NCI-H2029 treated with DMSO at 0.1 percent for 48 hours (cell line): ENCODE measurements around the gene HMCN2.

Source experiments
- DNase-seq: peaks from one replicate; lab custom pipeline; 2025; lab: John Stamatoyannopoulos, UW

HMCN2 gene

DNA sequence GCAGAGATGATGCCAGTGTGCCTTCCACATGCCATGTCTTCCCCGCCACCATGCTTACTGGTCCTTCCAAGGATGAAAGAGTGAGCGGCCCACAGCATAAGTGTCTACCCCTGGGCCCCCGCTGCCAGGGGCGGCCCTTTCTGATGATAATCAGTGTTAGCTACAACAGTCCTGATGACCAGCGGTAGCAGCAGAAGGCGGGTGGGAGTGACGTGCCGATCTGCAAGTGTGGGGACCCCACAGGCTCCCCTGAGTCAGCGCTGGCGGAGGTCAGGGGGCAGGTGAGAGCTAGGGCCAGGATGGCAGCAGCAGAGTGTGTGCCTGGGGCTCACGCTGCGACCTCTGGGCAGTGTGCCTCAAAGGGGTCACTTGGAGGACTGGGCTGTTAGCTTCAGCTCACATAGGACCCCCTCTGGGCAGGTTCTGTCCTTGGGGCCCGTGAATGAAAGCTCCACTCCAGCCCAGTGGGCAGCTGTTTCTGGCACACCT is 80.4 kb downstream of the HMCN2 start:
- no peak for DNase-seq

DNA sequence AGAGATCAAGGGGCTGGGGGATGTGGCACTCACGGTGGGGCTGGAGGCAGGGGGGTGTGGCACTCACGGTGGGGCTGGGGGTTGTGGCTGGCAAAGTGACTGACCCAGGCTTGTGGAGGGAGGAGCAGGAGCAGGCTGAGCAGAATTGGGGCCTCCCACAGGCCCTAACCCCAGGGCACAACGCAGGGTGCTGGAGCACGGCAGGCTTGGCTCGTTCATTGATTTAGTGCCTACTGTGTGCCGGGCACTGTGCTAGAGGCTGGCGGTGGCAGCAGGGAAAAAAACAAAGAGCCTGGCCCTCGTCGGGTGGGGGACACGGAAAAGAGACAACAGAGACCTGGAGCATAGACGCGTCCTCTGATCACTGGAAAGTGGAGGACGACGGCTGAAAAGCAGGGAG is 80.9 kb downstream of the HMCN2 start:
- no peak for DNase-seq

DNA sequence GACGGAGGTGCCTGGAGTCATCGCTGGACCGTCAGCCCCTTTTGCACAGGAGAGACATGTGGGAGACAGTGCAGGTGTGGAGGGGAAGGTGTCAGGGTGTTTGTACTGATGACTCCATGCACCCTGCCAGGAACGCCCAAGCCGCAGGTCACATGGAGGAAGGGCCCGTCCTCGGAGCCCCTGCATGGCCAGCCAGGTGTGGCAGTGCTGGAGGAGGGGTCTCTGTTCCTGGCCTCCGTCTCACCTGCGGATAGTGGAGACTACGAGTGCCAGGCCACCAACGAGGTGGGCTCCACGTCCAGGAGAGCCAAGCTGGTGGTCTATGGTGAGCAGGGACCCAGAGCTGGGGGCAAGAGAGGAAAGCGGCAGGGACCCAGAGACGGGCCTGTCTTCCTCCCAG is 81.5 kb downstream of the HMCN2 start:
- DNase-seq, result no peak

DNA sequence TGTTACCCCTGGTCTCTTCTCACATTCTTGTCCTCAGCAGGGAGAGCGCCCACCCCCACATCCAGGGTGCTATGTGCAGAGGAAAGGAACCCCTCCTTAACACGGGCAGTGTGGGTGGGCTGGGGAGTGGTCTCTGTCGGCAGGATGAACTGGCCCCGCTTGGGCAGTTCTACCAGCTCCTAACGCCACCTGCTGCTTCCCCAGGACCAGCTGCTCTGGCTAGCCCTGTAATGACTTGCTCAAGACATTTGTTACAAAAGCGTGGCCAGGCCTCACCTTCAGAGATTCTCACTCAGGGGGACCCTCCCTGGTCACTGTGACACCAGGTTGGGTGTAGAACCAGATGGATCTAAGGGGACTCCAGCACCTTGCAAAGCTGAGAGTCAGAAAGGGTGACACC is 82.4 kb downstream of the HMCN2 start:
- DNase-seq, result no peak

DNA sequence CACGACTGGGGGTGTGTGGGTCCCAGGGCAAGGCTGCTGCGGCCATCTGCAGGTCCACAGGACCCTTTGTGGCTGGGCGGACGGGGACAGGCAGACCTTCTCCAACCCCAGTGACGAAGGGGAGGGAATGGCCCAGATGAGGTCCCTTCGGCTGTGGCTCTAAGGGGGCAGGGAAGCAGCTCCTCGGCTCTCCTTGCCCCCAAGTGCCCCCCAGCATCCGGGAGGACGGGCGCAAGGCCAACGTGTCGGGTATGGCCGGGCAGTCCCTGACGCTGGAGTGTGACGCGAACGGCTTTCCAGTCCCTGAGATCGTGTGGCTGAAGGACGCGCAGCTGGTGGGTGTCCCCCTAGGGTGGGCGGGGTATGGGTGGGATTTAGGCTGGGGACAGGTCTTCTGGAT is 82.8 kb downstream of the HMCN2 start:
- no peak for DNase-seq

DNA sequence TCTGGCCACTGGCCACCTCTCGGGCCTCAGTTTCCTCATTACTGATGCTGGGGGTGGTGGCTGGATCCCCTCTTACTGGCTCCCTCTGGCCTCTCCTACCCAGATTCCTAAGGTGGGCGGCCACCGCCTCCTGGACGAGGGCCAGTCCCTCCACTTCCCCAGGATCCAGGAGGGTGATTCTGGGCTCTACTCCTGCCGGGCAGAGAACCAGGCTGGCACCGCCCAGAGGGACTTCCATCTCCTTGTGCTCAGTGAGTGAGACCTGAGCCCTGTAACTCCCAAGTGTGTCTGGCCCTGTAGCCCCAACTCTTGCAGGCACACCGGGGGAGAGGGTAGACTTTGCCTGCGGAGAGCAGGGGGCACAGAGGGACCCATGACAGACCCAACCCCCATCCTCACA is 83.3 kb downstream of the HMCN2 start:
- no peak for DNase-seq

DNA sequence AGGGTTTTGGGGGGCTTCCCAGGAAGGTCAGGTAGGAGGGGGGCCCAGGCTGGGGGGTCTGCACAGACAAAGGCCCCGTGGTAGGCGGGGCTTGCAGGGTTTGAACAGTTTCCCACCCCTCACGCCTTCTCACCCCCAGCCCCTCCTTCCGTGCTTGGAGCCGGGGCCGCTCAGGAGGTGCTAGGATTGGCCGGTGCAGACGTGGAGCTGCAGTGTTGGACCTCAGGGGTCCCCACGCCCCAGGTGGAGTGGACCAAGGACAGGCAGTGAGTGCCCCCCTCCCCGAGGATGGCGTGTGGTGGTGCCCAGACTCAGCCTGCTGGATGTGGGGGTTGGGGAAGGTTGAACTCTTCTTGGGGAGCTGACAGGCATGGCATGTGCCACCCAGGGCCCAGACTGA is 83.8 kb downstream of the HMCN2 start:
- no peak for DNase-seq

DNA sequence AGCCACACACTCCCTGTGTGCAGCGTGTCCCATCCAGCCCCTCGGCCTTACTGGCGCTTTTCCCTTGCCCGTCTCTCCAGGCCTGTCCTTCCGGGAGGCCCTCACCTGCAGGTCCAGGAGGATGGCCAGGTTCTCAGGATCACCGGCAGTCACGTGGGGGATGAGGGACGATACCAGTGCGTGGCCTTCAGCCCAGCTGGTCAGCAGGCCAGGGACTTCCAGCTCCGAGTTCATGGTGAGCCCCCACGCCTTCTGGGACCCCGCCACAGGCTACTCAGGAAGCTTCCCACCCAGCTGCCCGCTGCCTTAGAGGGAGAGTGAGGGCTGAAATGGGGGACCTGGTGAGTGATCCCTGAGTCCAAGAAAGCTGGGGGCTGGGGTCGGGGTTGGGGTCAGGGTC is 85.8 kb downstream of the HMCN2 start:
- no peak for DNase-seq

DNA sequence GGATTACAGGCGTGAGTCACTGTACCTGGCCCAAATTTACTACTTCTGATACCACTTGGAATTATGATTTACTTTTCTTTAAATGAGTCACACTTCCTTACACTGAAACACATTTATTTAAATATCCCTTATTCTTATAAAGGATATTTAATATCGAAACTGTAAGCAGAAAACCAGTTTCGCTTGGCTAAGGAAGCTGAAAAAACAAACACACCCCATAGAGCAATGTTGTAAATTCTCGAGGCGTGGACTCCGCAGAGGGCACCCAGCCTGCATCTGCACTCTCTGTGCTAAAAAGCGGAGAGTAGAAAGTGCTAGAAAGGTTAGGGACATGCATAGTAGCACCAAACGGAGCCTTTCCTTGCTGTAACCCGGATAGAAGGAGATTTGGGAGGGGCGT is 86.5 kb downstream of the HMCN2 start:
- DNase-seq, result no peak

DNA sequence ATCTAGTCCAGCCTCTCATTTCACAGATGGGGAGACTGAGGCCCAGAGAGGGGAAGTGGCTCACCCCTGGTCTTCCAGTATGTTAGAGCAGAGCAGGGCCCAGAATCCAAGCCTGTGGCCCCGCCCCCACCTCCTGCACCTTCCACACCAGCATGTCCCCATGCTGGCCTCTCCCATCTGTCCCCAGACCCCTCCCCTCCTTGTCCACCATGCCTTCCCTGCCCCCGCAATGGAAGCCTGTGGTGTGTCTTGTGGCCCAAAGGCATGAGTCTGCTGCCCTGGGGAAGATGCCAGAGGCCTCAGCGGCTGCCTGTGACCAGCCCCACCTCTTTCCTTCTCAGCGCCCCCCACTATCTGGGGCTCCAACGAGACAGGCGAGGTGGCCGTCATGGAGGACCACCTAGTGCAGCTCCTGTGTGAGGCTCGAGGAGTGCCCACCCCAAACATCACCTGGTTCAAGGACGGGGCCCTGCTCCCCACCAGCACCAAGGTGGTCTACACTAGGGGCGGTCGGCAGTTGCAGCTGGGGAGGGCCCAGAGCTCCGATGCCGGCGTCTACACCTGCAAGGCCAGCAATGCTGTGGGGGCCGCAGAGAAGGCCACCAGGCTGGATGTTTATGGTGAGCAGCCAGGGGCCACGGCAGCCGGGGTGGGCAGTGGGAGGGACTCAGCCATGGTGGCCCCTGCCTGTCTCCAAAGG is 87.2 kb downstream of the HMCN2 start:
- DNase-seq, result no peak

DNA sequence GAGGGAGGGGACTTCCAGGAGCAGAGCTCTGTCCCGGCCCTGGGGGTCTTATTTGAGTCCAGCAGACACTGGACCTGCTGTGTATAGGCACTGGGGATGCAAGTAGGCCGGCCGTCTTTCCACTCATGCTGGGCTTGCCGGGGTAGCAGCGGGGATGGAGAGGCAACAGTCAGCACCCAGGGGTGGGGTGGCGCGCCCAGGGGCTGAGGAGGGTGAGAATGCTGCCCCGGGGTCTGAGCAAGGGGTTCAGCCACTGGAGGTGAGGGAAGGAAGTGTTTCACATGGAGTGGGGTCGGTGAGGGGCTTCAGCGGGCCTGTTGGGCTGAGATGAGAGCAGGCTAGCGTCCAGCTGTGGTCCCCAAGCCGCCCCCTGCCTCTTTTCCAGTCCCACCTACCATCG is 88.8 kb downstream of the HMCN2 start:
- DNase-seq, result no peak

DNA sequence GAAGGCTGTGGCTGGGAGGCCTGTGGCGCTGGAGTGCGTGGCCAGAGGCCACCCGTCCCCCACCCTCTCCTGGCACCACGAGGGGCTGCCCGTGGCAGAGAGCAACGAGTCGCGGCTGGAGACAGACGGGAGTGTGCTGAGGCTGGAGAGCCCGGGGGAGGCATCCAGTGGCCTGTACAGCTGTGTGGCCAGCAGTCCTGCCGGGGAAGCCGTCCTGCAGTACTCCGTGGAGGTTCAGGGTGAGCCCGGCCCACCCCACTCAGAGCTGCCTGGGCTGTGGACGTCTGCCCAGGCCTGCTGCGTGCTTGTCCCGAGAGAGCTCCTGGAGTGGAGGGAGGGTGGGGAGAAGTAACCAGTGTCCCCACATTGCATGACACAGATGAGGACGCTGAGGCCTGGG is 89.2 kb downstream of the HMCN2 start:
- DNase-seq, result no peak

DNA sequence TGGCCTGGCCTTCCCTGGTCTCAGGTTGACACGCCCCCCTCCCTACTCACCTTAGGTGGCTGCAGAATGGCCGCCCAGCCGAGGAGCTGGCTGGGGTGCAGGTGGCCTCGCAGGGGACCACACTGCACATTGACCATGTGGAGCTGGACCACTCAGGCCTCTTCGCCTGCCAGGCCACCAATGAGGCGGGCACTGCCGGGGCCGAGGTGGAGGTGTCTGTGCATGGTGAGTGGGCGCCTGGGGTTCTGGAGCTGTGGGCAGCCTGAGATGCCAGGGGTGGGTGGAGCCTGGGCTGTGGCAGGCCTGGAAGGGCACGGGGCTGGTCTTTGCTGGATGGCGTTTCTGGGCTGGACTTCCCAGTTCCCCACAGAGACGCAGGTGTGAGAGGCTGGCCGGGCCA is 90.5 kb downstream of the HMCN2 start:
- no peak for DNase-seq

DNA sequence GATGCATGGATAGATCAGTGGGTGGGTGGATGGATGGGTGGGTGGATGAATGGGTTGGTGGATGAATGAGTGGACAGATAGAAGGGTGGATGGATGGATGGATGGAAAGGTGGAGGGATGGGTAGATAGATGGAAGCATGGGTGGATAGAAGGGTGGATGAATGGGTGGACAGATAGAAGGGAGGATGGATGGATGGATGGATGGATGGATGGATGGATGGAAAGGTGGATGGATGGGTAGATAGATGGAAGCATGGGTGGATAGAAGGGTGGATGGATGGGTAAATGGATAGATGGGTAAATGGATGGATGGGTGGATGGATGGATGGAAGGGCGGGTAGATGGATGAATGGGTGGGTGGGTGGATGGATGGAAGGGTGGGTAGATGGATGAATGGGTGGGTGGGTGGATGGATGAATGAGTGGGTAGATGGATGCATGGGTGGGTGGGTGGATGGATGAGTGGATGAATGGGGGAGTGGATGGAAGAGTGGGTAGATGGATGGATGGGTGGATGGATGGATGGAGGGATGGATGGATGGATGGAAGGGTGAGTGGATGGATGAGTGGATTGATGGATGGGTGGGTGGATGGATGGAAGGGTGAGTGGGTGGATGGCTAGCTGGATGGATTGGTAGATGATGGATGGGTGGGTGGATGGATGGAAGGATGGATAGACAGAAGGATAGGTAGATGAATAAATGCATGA is 91.5 kb downstream of the HMCN2 start:
- DNase-seq, result no peak

DNA sequence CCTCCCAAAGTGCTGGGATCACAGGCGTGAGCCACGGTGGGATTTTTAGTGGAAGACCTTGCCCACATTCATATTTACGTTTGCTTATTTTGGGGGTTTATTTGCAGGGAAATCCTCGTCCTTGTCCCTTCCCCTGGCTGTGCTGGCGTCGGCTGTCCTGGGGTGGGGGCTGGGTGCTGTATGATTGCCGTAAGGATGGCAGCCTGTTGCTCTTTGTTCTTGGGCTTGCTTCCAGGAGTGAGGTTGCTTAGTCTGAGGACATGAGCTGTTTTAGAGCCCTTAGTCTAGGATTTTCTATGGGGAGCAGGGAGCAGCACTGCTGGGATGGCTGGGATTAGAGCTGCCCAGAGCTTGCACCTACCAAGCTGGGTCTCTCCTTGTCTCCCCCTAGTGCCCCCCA is 93.4 kb downstream of the HMCN2 start:
- DNase-seq, result no peak

DNA sequence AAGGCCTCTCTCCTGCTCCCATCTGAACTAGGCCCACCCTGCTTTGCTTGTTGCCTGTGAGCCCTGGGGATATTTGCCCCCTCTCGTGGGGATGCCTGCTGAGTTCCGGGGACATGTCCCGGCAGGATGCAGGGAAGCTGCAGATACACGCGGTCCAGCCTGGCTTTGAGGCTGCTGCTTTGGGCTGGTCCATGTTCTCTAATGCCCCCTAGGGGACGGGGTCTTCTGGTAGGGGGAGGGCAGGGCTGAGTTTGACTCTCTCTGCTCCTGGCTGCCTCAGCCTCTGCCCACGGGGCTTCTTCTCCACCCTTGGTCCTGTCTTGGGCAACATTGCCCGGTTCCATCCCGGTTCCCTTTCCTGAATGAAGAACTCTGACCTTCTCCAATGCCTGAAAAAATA is 94.3 kb downstream of the HMCN2 start:
- no peak for DNase-seq

DNA sequence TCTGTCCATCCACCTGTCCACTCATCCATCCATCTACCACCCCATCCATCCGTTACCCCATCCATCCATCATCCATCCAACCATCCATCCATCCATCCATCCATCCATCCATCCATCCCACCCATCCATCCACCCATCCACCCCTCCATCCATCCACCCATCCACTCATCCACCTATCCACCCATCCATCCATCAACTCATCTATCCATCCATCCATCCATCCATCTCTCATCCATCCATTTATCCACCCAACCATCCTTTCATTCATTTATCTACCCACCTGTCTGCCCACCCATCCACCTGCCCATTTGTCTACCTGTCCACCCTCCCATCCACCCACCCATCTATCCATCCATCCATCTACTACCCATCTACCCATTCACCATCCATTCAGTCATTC is 95.1 kb downstream of the HMCN2 start:
- no peak for DNase-seq

DNA sequence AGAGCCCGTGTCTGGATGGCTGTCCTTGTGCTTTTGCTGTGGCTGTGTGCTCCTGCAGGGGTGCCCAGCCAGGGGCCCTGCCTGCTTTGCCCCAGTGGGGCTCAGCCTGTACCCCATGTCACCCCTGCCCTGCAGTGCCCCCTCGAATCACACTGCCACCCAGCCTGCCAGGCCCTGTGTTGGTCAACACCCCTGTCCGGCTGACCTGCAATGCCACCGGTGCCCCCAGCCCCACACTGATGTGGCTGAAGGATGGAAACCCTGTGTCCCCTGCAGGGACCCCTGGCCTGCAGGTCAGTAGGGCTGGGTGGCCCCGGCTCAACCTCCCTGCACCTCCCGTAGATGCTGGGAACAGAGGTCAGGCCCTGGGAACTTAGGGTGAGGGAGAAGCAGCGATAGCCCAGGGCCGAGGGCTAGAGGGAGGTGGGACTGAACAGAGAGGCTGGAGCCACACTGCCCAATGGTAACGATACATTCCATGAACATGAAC is 96.4 kb downstream of the HMCN2 start:
- DNase-seq, result no peak

DNA sequence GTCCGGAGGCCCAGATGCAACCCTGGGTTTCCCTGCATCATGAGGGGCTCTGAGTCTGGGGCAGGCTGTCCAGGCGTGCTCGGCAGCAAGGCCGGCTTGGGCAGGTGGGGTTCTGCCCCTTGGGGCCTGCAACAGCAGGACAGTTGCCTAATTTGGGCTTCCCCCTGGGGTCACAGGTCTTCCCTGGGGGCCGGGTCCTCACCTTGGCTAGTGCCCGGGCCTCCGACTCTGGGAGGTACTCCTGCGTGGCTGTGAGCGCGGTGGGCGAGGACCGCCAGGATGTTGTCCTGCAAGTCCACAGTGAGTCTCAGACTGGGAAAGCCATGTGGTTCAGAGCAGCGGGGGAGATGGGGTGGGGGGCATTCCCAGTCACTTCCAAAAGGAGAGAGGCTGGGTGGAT is 97.1 kb downstream of the HMCN2 start:
- DNase-seq, result no peak

DNA sequence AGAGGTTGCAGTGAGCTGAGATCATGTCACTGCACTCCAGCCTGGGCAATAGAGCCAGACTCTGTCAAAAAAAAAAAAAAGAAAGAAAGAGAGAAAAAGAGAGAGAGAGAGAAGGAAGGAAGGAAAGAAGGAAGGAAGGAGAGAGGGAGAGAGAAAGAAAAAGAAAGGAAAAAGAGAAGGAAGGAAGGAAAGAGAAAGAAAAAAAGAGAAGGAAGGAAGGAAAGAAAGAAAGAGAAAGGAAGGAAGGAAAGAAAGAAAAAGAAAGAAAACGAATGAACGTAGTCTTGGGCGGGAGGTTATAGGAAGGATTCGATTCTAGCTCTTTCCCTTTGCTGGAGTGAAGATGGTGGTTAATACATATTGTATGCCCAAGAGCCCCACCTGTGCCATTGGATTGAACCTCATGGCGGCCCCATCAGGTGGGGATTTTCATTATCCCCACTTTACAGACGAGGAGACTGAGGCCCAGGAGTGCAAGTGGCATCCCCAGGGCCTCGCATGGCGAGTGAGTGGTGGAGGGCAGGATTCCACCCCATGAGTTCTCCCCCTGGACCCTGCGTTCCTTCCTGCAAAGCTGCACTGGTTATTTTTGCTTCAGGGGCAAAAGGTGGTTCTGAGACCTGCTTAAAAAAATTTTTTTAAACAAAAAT is 98.3 kb downstream of the HMCN2 start:
- no peak for DNase-seq

DNA sequence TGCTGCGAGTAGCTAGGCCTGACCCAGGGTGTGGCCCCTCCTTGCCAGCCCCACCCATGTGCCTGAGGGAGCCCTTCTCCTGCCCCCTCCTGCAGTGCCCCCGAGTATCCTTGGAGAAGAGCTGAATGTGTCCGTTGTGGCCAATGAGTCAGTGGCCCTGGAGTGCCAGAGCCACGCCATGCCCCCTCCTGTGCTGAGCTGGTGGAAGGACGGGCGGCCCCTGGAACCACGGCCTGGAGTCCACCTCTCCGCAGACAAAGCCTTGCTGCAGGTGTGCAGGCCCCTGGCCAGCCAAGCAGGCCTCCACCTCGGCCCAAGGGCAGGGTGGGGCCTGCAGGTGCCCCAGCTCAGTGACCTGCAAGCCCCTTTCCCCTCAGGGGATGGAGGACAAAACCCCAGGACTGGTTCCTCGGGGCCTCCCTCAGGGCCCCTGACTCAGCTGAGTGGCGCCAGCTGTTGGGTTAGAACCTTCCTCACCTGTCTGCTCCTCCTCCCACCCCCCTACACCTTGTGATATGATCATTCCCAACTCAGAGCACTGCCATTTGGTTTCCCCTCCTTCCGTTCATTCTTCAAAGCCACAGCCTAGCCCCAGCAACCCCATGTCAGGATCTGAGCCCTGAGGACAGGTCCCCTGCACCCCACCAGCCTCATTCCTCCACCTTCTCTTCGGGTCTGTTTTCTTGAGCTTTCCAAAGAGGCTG is 99.2 kb downstream of the HMCN2 start:
- no peak for DNase-seq

DNA sequence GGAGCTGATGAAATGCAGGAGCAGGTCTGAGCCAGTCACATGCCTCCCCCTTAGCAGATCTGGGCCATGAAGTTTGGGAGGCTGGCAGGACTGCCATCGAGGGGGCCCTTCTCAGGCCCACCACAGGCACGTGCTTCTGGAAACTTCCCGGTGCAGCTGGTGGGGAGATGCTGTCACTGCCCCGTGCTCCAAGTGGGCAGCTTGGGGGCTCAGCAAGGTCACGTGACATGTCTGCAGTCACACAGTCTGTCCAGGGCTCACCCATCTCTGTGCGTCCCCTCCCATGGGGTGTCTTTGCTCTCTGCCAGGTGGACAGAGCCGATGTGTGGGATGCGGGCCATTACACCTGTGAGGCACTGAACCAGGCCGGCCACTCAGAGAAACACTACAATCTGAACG is 99.8 kb downstream of the HMCN2 start:
- DNase-seq, result no peak

DNA sequence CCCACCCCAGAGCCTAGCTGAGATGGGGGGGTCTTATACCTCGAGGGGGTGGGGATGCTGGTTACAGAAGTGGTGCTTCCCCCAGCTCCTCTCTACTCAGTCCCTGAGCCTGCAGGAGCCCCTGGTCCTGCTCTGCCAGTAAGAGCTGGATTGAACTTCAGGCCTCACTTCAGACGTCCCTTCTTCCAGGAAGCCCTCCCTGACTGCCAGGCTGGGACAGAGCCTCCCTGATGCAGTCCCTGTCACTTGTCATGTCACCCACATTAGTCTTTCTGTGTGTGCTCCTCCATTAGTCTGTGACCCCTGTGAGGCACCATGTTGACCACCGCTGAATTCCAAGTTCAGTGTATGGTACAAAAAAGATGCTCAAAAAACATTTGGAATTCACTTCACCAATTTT is 100.5 kb downstream of the HMCN2 start:
- DNase-seq, result no peak
